Measurements from ENCODE around the gene LRRC75A.

Gene LRRC75A

DNA sequence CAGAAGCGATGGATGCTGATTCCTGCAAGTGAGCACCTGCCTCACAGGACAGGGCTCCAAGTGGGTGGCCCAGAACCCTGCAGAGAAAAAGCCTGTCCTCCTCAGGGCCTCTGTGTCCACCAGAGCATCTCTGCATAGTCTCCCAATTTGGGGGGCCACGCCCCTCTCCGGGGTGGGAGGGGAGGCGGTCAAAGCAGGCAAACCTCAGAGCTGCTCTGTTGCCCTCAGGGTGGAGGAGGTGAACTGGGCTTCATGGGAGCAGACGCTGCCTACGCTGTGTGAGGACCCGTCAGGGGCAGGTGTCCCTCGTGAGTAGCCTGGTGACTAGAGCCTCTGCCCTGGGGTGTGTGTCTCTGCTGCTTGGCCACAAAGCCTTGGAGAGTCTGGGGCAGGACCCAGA, 57.3 kb downstream of the LRRC75A start:
- no peak overlapping the region for H3K4me3 ChIP-seq (ENCODE audit: low read length)
- no peak for DNase-seq (ENCODE audit: low read depth)
- TF ChIP-seq, protein P1, sequence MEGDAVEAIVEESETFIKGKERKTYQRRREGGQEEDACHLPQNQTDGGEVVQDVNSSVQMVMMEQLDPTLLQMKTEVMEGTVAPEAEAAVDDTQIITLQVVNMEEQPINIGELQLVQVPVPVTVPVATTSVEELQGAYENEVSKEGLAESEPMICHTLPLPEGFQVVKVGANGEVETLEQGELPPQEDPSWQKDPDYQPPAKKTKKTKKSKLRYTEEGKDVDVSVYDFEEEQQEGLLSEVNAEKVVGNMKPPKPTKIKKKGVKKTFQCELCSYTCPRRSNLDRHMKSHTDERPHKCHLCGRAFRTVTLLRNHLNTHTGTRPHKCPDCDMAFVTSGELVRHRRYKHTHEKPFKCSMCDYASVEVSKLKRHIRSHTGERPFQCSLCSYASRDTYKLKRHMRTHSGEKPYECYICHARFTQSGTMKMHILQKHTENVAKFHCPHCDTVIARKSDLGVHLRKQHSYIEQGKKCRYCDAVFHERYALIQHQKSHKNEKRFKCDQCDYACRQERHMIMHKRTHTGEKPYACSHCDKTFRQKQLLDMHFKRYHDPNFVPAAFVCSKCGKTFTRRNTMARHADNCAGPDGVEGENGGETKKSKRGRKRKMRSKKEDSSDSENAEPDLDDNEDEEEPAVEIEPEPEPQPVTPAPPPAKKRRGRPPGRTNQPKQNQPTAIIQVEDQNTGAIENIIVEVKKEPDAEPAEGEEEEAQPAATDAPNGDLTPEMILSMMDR (conservative IDR thresholded peaks at IDR 0.05; ENCODE audit: low read length): no peak

DNA sequence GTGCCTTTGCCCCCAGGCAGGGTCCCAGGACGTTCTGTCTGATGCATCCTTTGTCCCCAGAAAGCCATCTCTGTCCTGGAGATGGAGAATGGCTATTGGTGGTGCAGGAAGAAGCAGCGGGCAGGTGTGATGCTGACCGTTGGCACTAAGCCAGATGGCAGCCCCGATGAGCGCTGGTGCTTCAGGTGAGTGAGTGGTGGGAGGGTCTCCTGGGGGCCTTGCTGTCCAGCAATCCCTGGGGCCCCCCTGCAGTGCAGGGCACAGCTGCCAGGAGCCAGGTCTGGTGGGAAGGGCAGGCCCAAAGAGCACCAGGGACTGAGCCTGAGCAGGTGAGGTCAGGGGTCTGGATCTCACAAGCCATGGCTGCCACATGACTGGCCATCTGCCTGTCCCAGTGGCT, 58.5 kb downstream of the LRRC75A start:
- TF ChIP-seq, protein P1 (conservative IDR thresholded peaks at IDR 0.05; ENCODE audit: low read length): no peak
- no peak for DNase-seq (ENCODE audit: low read depth)
- H3K4me3 ChIP-seq (ENCODE audit: low read length): no peak overlapping the region

DNA sequence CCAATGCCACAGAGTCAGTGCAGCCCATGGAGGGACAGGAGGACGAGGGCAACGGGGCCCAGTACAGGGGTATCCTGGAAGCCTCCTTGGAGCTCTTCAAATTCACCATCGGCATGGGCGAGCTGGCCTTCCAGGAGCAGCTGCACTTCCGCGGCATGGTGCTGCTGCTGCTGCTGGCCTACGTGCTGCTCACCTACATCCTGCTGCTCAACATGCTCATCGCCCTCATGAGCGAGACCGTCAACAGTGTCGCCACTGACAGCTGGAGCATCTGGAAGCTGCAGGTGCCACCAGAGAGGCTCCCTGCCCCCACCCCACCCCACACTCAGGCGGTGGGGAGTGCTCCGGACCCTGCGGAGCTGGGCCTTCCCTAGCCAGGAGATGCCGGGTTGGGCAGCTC, 60.0 kb downstream of the LRRC75A start:
- H3K4me3 ChIP-seq (ENCODE audit: low read length): no peak overlapping the region
- TF ChIP-seq, protein P1 (conservative IDR thresholded peaks at IDR 0.05; ENCODE audit: low read length): no peak
- DNase-seq (ENCODE audit: low read depth): no peak

DNA sequence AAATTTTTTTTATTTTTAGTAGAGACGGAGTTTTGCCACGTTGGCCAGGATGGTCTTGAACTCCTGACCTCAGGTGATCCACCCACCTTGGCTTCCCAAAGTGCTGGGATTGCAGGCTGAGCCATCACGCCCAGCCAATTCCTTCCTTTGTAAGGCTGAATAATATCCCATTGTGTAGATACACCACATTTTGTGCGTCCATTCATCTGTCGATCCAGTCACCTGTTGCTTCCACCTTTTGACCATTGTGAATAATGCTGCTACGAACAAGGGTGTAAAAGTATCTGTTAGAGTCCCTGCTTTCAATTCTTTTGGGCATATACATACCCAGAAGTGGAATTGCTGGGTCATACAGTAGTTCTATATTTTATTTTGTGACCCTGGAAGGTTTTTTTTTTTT, 61.3 kb downstream of the LRRC75A start:
- TF ChIP-seq, protein P1 (conservative IDR thresholded peaks at IDR 0.05; ENCODE audit: low read length): no peak
- H3K4me3 ChIP-seq (ENCODE audit: low read length): no peak overlapping the region
- DNase-seq (ENCODE audit: low read depth): no peak

DNA sequence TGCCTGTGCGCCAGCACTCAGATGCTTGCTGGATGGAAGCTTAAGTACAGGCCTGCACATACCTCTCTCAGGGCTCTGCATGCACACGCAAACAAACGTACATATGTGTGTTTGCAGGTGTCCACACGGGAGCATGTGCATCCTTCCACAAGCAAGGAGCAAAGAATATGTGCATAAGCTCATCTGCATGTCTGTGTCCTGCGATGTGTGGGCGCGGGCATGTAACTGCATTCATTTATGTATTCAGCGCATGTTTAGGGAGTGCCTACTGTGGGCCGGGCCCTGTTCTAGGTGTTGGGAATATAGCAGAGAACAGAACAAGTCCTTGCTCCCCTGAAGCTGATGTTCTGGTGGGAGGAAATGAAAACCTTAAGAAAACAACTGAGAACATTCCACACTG, 62.9 kb downstream of the LRRC75A start:
- TF ChIP-seq, protein P1 (conservative IDR thresholded peaks at IDR 0.05; ENCODE audit: low read length): no peak
- DNase-seq (ENCODE audit: low read depth): no peak
- H3K4me3 ChIP-seq (ENCODE audit: low read length): no peak overlapping the region

DNA sequence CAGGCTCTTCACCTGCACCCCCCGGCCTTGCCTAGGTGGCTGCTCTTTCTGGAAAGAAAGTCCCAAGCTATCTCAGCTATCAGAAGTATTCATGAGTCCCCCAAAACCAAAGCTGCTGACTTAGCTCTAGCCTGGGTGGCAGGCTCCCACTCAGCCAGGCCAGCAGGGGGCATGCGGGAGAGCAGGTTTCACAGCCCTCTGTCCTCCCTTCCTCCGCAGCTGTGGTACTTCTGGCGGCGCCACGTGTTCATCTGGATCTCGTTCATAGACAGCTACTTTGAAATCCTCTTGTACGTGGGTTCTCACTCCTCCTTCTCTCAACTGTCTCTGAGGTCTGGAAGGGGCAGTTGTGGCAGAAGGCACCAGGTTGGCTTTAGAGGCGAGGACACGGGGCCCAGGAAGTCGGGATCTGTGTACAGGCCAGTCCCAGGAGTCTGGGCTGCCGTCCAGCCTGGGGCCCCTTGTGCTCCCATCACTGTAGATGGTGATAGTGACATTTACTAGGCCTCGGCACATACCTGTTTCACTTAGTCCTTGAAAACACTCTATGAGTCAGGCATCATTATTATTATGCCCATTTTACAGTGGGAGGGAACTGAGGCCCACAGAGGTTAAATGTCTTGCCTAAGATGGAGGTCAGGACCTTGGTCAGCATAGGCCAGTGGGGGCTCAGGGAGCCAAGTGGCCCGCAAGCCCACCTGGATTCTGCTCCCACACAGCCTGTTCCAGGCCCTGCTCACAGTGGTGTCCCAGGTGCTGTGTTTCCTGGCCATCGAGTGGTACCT, 63.7 kb downstream of the LRRC75A start:
- TF ChIP-seq, protein P1 (conservative IDR thresholded peaks at IDR 0.05; ENCODE audit: low read length): peak; percentile 79
- no peak overlapping the region for H3K4me3 ChIP-seq (ENCODE audit: low read length)
- DNase-seq (ENCODE audit: low read depth): peak; percentile 71

DNA sequence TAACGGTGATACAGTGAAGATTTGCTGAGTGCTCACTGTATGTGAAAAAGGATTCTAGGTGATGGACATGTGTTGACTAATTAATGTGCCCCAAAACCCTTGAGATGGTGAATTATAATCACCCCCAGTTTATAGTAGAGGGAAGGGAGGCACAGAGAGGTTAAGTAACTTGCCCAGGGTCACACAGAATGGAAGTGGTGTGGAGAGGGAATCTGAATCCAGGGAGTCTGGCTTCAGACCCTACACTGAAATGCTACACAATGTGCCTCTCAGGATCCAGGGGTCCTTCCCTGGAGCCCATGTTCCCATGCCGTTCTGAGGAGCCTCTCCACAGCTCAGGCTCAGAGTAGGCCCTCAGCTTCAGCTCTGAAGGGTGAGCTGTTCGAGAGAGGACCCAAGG, 65.0 kb downstream of the LRRC75A start:
- TF ChIP-seq, protein P1 (conservative IDR thresholded peaks at IDR 0.05; ENCODE audit: low read length): no peak
- DNase-seq (ENCODE audit: low read depth): no peak
- no peak overlapping the region for H3K4me3 ChIP-seq (ENCODE audit: low read length)

Measured in AG10803 (cell line).